Right hindlimb (tissue), 1 donor: Measurements from ENCODE around the gene CNN3.

Experiments
- DNase-seq: peaks from one replicate; pipeline ENCODE4 v3.0.0-alpha.2; 2018

CNN3 gene

GRCh38 chr1:94926915-94927404 is at the start of gene CNN3:
Gene CNN3, minus strand, starts transcription at chr1:94927110. Its CDS starts 216 bp downstream, at chr1:94926894.
- DNase-seq = peak; percentile 96

- no peak for DNase-seq
Measured at GRCh38 chr1:94974824-94975223, 47.9 kb upstream of the CNN3 start.

- DNase-seq = no peak
Measured at GRCh38 chr1:94974241-94974640, 47.3 kb upstream of the CNN3 start.

DNA sequence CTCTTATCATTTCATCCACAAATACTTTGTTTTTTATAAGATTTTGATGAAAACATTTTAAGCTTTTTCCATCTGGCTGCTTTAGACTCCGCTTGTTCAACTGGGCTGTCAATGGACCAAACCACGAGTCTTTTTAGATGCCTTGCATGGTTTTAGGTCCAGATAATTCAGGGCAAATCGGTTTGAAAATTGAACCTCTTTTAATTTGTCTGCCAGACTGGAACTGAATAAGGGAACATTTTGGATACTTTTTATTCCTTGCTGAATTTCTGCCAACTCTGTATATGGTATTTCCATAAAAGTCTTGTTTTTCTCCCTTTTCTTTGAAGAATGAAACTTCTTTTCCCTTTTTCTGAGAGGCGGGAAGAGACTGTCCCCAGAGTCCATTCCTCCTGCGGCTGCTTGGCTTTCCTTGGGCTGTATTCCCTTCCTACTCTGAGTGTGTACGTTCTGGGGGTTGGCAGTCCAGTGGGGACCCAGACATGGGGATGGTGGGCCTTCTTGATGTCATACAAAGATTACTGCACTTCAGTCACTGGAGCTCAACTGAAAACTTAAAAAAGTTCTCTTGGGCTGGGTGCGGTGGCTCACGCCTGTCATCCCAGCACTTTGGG is 46.5 kb upstream of the CNN3 start:
- DNase-seq = peak; percentile 67

GRCh38 chr1:94971491-94971924 is 44.6 kb upstream of the CNN3 start:
- no peak for DNase-seq

DNA sequence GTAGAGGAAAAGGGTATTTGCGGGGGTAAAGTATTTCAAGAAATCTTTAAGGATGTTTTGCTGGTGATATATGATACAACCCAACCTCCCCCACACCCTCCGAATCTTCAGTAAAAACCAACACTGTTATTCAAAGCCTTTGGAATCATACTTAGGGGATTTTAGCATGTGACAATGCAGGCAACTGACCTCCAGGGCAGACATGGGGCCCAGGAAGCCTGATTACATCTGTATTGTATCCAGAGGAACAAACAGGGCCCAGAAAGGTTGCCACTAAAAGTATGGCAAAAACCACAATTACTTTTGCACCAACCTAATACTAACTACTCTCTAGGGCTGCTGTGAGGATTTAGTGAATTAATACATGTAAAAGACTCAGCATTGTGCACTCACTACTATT is 43.9 kb upstream of the CNN3 start:
- no peak for DNase-seq

- no peak for DNase-seq
Measured at GRCh38 chr1:94969137-94969536, 42.2 kb upstream of the CNN3 start.

DNA sequence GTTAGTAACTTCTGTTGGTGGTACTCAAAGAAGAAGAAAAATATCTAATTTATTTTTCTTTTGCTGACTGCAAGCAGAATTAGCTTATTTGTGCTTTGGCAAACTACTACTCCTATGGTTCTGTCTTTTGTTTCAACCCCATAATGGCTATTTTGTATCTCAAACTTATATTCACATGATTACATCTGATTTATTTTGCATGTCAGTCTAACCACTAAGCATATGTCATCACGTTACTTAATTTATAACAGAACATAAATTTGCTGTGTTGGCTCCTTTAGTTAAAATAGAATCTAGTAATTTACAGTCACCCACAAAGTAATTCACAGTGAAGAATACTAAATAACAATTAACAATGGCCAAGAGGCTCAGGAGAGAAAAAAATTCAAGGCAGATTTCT is 39.1 kb upstream of the CNN3 start:
- DNase-seq = no peak

GRCh38 chr1:94963864-94964263 is 37.0 kb upstream of the CNN3 start:
- DNase-seq = no peak

DNA sequence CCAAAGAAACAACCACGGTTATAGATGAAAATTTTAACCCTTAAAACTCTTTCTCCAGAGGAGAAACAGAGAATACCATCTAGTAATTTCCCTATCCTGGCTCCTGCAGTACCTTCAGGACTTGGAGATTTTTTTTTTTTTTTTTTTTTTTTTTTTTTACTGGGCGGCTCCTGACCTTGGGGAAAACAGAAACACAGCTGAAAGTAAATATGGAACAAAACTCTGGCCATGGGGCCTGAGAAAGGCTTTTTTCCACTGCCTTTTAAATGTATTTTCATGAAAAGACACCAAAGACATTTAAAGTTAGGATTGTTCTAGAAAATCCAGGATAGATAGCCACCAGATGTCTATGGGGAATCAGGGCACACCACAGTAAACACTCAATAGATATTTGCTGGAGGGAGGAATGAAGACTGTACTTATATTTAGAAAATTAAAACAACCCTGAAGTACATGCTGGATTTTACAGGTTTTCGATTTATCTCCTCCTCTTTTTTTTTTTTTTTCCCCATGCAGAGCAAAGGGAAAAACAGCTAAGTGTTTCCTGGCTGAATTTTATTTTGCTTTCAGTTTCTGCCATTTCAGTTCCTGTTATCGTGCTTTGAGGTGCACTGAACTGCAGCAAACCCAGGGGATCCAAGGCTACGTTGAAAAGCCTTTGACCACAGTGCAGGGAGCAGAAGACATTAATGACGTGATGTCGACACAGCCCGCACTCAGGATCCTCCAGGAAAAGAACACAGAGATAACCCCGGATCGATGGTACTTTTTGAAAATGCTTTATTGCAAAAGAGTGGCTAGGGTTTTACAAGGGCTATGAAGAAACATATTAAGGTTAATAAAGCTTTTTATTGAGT is 35.7 kb upstream of the CNN3 start:
- no peak for DNase-seq

DNA sequence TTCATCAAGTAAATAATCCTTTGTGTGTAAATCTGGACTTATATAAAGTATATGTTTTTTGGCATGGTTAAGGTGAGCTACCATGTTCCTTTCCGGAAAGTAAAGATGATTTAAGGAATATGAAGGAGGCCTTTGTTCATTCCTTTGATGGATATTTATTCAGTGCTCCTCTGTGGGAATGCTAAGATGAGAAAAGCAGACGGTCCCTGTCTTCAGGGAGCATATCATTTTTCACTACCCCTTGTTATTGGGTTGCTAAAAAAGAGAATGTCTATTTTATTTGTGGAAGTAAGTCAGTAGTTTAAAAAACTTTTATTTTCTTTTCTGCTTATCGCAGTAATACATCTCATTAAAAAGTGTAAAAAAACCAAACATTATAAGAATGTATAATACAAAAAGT is 35.1 kb upstream of the CNN3 start:
- DNase-seq = no peak

DNA sequence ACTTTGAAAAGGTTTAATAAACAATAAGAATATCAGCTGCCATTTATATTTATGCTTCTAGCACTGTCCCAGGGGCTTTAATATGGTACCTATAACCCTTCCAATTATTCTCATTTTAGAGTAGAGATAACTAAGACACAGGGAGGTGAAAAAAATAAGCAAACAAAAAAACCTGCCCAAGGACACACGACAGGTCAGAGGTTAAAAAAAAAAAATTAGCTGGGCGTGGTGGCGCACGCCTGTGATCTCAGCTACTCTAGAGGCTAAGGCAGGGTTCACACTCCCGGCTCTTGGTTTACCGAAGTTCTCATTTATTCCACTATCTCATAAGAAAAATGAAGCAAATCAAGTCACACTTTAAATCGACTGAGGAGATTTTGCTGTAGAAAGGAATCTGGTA is 34.7 kb upstream of the CNN3 start:
- DNase-seq = no peak

GRCh38 chr1:94958081-94958480 is 31.2 kb upstream of the CNN3 start:
- DNase-seq = no peak

DNA sequence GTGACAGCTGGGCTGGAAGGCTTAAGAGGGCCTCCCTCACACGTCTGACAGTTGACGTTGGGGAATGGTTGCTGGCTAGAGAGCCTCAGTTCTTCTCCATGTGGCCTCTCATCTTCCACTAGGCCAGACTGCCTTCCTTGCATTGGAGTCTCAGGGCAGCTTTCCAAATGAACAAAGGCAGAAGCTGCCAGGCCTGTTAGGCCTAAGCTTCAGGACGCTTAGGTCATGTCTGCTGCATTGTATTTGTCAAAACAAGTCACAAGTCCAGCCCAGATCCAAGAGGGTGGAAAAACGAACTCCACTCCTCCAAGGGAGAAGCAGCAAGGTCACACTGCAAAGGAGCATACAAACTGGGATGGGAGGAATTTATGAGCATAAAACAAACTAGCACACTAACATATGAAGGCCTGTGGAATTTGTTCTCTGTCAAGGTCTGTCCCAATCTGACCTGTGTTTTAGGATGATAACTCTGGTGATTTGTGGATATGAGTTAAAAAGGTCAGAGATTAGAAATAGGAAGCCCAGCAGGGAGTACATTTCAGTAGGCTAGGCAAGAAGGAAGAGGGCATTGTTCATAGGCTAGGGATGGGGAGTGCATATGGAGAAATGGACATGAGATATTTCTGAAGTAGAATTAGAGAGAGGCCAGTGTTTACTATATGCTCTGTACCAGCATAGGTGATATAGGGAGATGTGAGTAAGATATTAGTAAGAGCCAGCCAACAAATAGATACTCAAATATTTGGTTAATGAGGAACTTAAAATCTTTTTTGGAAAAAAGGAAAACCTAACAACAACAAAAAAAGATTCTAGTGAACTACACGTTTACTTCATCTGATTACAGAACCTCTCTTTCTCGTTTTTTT is 29.1 kb upstream of the CNN3 start:
- peak; percentile 55 for DNase-seq

DNA sequence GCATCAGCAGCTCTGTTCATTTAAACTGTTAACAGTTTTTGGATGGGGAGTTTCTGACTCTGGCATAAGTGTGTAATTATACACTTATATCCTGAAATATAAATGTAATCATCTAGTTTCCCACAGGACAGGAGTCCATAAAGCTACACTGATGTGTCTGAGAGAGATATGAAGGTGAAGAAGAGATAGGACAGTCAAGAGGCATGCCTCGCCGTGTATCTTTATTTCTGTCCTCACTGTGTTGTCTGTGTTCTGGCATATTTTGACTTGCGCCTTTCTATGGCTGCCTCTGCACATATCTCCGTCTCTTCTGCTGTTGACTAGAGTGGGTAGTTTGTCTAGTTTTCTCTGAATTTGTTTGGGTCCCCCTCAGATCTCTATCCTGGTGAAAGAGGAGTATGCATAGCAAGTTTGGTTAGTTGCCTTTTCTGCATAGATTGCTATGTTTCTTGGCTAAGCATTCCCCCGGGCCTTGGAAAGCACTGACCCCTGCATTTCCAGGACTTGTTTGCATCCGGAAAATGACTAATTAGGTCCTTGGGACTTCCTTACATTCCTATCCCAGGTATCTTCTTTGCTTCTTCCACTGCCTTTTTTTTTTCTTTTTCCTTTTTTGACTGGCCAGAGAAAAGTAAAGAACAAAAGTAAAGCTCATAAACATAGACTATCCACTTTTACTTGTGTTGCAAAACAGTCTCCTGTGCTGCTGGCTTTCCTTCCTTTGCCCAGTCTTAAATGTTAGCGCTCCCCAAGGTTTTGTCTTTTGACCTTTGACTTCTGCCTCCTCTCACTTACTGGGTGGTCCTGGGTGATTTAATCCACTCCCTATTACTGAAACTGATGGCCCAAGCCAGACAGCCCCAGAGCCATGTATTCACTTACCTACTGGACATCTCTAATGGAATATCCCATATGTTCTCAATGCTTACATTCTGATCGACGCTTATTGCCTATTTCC is 27.6 kb upstream of the CNN3 start:
- no peak for DNase-seq

- DNase-seq = no peak
Measured at GRCh38 chr1:94953746-94954145, 26.8 kb upstream of the CNN3 start.

GRCh38 chr1:94953107-94953506 is 26.2 kb upstream of the CNN3 start:
- DNase-seq = no peak

DNA sequence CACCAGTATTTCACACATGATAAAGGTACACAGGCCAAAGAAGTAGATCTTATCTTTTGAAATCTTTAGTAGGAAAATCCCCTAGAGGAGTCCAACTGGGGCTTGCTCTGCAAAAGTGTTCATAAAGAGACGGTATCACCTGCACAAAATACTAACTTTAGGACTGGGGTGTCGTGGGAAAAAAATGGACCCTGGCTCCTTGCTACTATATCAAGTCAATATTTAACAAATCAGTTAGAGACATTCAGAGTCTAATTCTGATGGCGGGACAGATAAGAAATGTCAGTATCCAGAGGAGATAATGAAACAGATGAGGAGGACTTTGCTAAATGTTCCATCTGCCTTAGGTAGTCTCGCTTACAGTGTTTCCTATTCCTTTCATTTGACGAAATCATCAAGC is 25.6 kb upstream of the CNN3 start:
- DNase-seq = no peak

GRCh38 chr1:94951509-94952208 is 24.7 kb upstream of the CNN3 start:
- DNase-seq = no peak

- DNase-seq = no peak
Measured at GRCh38 chr1:94951046-94951445, 24.1 kb upstream of the CNN3 start.
